Heart left ventricle (tissue), 13 donors: ENCODE results near the gene HIGD1A.

Source experiments
- POLR2A ChIP-seq, 2 donors: fragments of 450-650 bp; IDR thresholded peaks; one replicate each; pipeline ENCODE4 v1.6.1; 2017; ENCODE audit warnings: antibody characterized with exemption in 2 of 2, mild to moderate bottlenecking in 2 of 2, moderate library complexity in 2 of 2
- TF ChIP-seq, protein P1 (sequence below), 12 donors: fragments of 200-600 bp; sonication (generic) in 4 of 12; IDR thresholded peaks; one replicate each; pipeline versions ENCODE4 v1.5.0 to v1.8.0; 2018 to 2022; ENCODE audit warnings: antibody characterized with exemption in 12 of 12, mild to moderate bottlenecking in 5 of 12
- donor health status: ischemic (EF 13 %, LVEDD 7.1; RV severe dilation, severe dysfunction).
- donor health status: DM: no; HTN: yes; CAD: no.
- donor health status: DM: no; HTN: no; CAD: no.
- donor health status: ischemic (EF 25% LVEDD 6.9; RV normal size, moderate dysfunction).
- donor health status: ischemic (EF 25% LVEDD 5.7; RV mildly dilated, moderate dysfunction).
- donor health status: ischemic (EF 35%, LVEDD 5.7; RV mildly dilated, moderate dysfunction).
- donor health status: nonischemic (EF 11% LVEDD 7.7; RV severe dilation, severe dysfunction).
- donor health status: DM: yes; HTN: yes; CAD: no.
- donor health status: PGD.
- donor health status: ischemic (EF 29% LVEDD 5.4; RV normal size, mild dysfunction).
- donor health status: nonischemic (EF 23%, LVEDD 6.1; RV moderate dilation, normal function).

DNA sequence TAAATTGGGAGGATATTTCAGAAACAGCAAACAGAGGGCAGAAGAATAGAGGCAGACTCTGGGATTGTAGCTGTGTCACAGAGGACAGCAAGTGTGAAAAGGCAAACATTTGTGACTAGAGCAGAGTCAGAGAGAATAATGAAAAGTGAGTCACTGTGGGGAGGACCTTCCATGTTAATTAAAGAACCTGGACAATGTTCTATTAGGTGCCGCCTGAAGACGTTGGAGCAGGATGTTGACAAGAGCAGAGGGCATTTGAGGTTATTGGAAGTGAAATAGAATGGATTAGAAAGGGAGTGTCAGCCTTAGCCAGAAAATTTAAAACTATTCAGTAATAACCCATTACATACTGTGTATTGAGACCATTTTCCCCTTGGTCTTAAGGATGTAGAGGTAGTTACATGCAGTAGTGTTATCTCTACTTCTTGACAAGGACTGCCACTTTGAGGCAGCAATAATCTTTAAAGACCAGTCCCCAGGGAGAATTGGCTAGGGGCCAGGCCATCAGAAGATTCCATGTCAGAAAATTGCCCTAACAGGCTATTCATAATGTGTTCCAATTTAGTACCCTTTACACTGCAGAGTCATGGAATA is 10.7 kb upstream of the HIGD1A start:
- TF ChIP-seq, protein P1, sequence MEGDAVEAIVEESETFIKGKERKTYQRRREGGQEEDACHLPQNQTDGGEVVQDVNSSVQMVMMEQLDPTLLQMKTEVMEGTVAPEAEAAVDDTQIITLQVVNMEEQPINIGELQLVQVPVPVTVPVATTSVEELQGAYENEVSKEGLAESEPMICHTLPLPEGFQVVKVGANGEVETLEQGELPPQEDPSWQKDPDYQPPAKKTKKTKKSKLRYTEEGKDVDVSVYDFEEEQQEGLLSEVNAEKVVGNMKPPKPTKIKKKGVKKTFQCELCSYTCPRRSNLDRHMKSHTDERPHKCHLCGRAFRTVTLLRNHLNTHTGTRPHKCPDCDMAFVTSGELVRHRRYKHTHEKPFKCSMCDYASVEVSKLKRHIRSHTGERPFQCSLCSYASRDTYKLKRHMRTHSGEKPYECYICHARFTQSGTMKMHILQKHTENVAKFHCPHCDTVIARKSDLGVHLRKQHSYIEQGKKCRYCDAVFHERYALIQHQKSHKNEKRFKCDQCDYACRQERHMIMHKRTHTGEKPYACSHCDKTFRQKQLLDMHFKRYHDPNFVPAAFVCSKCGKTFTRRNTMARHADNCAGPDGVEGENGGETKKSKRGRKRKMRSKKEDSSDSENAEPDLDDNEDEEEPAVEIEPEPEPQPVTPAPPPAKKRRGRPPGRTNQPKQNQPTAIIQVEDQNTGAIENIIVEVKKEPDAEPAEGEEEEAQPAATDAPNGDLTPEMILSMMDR (IDR thresholded peaks at IDR 0.05) = no peak
- TF ChIP-seq POLR2A (IDR thresholded peaks at IDR 0.05) = no peak
